ENCODE data around the gene CCDC136.

The CCDC136 gene

DNA sequence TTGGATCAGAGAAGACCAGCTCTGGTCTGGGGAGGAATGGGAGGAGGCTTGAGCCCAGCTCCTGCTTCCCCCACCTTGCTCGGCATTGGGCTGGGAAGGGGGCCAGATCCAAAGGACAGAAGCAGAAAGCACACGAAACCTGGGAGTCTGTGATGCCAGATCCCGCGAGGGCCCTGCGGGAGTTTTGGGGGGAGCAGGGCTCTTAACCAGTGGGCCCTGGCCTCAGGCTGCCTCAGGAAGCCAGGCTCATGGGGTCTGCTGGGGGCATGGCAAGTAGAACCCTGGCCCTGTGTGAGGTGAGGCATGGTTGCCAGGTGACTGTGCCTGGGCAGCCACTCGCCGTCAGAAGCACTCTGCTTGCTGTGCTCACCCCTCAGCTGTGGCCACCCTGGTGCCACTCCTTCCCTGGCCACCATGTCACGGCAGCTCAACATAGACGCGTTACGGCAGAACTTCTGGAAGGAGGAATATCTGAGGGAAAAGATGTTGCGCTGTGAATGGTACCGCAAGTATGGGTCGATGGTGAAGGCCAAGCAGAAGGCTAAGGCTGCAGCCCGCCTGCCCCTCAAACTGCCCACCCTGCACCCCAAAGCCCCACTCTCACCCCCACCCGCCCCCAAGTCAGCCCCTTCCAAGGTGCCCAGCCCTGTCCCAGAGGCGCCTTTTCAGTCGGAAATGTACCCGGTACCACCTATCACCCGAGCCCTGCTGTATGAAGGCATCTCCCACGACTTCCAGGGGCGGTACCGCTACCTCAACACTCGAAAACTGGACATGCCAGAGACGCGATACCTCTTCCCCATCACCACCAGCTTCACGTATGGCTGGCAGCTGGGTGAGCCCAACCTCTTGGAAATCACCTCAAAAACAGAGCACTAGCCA lies 74.5 kb downstream of the CCDC136 start:
- no peak for DNase-seq

- peak; percentile 78 to 88 for DNase-seq
These were observed 75.5 kb downstream of the CCDC136 start for GRCh38 chr7:128867241-128867640.

DNA sequence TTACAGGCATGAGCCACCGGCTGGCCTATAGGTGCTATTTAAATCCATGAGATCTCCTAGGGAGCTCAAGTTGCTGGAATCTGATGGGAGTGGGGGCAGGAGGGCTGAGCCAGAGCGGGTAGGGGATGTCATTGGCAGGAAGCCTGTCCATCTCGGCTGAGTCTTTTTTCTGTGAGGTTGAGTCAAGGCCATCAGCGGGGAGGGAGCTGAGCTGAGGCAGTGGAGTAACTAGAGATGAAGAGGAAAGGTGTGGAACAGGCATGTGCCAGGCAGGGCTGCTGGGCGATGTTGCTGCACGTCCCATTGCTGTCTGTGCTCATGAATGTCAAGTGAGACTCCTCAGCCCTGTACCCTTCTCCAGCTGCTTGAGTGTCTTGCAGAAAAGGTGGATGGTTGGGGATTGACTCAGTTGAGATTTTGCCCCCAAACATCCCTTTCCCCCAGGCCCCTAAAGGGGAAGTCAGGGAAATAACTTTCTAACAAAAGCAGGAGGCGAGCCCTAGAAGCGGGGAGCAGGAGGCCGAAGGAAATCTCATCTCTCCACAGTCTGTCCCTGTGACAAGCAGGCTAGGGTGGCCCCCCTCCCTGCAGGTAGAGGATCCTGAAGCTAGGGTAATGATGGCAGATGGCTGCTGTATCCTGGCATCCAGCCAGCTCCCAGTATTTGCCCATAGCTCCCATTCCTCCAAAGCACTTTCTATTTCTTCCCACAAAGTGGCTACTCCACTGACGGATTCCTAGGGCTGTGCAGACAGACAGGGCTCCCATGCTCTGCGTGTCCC lies 76.3 kb downstream of the CCDC136 start:
- DNase-seq: peak in 1 of 2 experiments; percentile 56

GRCh38 chr7:128868624-128869137 lies 76.9 kb downstream of the CCDC136 start:
- DNase-seq: no peak

GRCh38 chr7:128869138-128869943 lies 77.6 kb downstream of the CCDC136 start:
- peak; percentile 55 to 93 for DNase-seq

DNA sequence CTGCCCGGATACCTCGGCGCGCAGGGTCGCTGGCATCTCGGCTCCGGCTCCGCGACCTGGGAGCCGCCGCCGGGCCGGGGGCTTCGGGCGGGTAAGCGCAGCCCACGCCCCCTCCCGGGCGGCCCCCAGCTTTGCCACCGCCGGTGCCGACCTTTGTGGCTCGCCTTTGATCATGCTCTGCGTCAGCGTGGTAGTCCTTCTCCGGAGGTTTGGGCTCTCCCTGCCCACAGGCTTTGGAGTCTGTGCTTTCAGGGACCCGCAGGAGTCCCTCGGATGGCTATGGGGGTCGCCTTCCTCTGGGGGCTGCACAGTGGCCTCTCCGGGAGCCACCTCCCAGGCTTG lies 78.1 kb downstream of the CCDC136 start:
- DNase-seq: peak in 1 of 2 experiments; percentile 50

- no peak for DNase-seq
These were observed 79.3 kb downstream of the CCDC136 start for GRCh38 chr7:128871050-128871449.
